ENCODE data around the gene KIF9. TPM values are rescaled to one million over a fixed set of nuclear protein-coding genes. Genes with fewer than 3 reads are reported as not detected.

KIF9 gene
- total and polyA plus RNA-seq, 2 of the 8 experiments (the other 6 are each of a cell fraction or from before 2014, with no cell fraction given) = 5.0 to 8.0 TPM

- TF ChIP-seq USF2 (IDR thresholded peaks at IDR 0.05; ENCODE audit: low read length) (no peak), SP2 (IDR thresholded peaks at IDR 0.05; ENCODE audit: low read length) (no peak), CTBP2 (IDR thresholded peaks at IDR 0.05; ENCODE audit: borderline replicate concordance, insufficient read depth, insufficient read length, low read length) (no peak), RFX5 (IDR thresholded peaks at IDR 0.05; ENCODE audit: borderline replicate concordance, low read depth, low read length) (no peak), ATF2 (IDR thresholded peaks at IDR 0.05; ENCODE audit: low read length) (no peak), CBX5 (IDR thresholded peaks at IDR 0.05; ENCODE audit: low read depth, low read length) (no peak), MAX (IDR thresholded peaks at IDR 0.05) (no peak), KDM5A (IDR thresholded peaks at IDR 0.05; ENCODE audit: low read length) (no peak), CHD1 (IDR thresholded peaks at IDR 0.05; ENCODE audit: low read depth, low read length) (no peak), TEAD4 (IDR thresholded peaks at IDR 0.05; ENCODE audit: low read depth, low read length) (no peak)
Observed at GRCh38 chr3:47239929-47240328, 42.7 kb downstream of the KIF9 start (continued).
